SHP77 (cell line): Measurements from ENCODE around the gene SEC62.

ENCODE experiments used
- DNase-seq, 2 experiments: peaks; one replicate each; lab custom pipeline; 2025; lab: John Stamatoyannopoulos, UW

SEC62 gene

GRCh38 chr3:169966428-169966950 is at the start of gene SEC62:
SEC62 (plus strand) TSS chr3:169966807; CDS start chr3:169966823, 16 bp downstream.
- DNase-seq = peak; percentile 74 to 92

DNA sequence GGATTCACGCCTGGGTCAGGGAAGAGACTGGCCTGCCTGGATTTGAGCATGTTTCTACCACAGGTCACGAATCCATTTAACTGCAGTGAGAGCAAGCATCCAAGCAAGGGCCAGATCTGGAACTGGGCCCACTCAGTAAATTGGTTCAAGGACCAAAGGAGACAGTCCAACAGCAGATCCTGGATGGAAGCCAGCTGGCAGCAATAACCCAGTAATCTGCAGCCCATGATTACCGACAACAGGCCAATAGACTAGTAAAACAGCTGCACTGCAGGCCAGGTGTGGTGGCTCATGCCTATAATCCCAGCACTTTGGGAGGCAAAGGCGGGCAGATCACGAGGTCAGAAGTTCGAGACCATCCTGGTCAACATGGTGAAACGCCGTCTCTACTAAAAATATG is 43.4 kb upstream of the SEC62 start:
- DNase-seq = peak; percentile 74 to 78

GRCh38 chr3:169923831-169924230 is 42.8 kb upstream of the SEC62 start:
- DNase-seq = no peak

GRCh38 chr3:169929830-169930519 is 36.6 kb upstream of the SEC62 start:
- no peak for DNase-seq

- no peak for DNase-seq
These were observed 35.8 kb upstream of the SEC62 start for GRCh38 chr3:169930843-169931242.

- DNase-seq = no peak
These were observed 34.7 kb upstream of the SEC62 start for GRCh38 chr3:169931747-169932520.

- no peak for DNase-seq
These were observed 27.3 kb upstream of the SEC62 start for GRCh38 chr3:169939320-169939719.

- DNase-seq = no peak
These were observed 26.9 kb upstream of the SEC62 start for GRCh38 chr3:169939751-169940150.

GRCh38 chr3:169940470-169941181 is 26.0 kb upstream of the SEC62 start:
- DNase-seq = no peak

- no peak for DNase-seq
These were observed 21.3 kb upstream of the SEC62 start for GRCh38 chr3:169945313-169945712.

GRCh38 chr3:169946336-169946735 is 20.3 kb upstream of the SEC62 start:
- no peak for DNase-seq

DNA sequence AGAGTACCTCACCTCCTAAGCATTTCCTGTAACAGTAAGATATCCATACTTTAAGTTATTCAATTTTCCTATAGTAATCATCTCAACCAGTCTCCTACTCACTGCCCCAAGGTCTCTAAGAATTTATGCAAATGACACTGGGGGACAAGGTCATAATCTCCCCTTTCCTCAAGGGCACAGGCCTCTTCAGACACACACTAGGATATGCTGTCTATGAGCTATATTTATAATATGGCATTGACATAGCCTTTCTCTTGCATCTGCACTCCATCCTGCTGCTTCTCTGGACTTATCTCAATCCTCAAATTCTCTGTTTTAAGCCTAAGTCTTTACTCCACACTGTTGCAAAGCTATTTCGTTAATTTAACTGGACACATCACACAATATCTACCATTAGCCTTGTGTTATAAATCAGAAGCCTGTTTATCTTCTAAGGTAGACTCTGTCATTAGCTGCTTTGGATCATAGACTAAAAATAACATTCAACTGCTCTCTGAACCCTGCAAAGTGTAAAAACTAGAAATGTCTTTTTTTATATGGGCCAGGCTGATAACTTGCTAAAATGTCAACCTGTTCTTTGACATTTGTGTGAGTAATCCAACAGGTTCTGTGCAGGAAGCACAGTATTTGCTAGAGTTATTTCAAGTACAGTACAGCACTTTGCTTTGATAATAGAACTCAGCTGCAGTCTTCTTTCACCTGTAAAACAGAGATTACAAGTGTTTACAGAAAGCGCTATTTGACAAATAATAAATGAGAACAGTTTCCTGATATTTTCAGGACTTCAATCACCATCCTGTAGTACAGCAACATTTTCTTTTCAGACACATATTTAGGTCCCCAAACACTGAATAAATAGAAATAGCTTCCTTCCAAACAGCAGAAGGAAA is 17.8 kb upstream of the SEC62 start:
- no peak for DNase-seq

GRCh38 chr3:169952045-169952444 is 14.6 kb upstream of the SEC62 start:
- DNase-seq = no peak

DNA sequence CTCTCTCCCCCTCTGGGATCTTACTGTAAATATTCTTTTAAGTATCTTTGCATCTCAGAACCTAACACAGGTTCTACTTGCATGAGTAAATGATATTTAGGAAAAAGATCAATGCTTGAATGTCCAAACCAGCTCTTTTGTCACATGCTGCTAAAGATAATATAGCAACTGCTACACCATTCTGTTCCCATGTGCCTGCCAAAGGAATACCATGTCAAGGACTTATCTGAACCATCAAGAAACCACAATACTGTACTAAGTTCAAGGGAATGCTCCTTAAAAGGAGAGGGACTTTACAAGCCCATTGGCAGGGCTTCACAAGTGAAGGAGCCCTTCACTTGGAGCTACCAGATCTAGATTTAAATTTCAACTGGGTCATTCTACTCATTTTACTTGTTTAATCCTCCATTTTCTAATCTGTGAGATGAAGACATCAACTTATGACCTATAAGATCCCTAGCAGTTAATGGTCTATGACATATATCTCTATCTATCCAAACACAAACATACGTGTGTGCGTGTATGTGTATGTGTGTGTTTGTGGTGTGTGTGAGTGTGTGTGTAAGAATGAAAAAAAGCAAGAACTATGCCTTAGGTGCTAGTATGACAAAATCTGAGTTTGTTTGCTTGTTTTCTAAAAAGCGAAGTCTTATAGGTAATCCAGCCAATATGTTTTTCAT is 13.0 kb upstream of the SEC62 start:
- DNase-seq = no peak

DNA sequence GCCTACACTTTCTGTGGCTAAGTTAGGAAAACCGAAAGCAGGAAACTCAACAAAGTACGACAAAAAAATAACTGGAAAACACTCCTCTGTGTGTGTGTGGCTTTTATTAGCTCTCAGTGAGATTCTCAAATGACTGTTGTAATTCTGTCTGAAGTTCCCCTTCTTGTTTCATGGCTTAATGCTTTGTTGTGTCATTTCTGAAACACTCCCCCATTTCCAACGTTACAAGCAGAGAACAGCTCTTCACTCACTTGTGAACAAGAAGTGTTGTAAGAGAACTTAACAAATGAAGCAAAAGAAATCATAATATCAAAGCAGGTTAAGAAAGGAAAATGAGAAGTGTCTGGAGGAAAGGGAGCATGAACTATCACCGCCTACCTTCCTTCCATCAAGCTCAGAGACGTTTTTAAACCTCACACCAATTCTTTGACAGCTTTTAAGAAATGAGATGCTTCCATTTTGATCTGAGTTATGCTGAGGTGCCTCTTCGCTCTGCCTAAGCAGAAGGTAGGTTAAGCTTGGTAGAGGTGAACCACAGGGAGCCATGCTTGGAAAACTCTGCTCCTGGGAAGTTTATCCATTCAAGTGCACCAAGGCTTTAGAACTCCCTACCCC is 12.4 kb upstream of the SEC62 start:
- no peak for DNase-seq

- no peak for DNase-seq
These were observed 11.2 kb upstream of the SEC62 start for GRCh38 chr3:169955406-169955805.

- DNase-seq = no peak
These were observed 2.4 kb upstream of the SEC62 start for GRCh38 chr3:169964176-169964575.

DNA sequence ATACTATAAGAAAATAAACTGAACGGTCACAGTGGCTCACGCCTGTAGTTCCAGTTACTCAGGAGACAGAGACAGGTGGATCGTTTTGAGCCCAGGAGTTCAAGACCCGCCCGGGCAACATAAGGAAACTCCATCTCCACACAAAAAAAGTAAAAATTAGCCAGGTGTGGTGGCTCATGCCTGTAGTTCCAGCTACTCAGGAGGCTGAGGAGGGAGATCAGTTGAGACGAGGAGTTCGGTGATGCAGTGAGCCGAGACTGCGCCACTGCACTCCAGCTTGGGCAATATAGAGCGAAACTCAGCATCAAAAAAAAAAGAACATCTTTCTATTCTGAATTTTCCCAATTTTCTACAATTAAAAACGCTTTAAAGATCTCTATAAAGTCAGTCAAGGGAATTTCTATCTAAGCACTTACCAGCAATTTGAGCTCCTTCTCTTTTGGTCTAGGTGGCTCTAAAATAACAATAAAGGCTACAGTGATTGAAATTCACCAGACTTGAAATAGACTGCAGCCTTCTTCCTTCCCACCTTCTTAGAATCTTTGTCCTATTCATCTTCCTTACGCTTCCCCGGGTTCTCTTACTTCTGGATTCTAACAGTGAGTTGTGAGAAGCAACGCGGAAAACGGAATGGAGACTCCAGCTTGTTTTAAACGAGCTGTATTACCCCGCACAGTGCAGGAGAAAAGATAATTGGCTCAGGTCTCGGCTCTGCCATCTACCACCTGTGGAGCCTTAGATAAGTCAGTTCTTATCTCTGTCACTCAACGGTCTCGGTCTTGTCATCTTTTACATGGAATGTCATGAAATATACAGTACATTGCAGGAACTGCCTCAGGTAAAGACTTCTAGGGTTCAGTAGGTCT is 812 bp upstream of the SEC62 start:
- peak in 1 of 2 experiments; percentile 9 for DNase-seq
